GM21515 (cell line): ENCODE data around the gene FKRP.

Experiments used
- ATAC-seq: cut with Tn5 transposase; IDR thresholded peaks from one replicate; pipeline ENCODE4 v1.9.1; 2021; ENCODE audit not compliant: unreplicated experiment

Gene FKRP

DNA sequence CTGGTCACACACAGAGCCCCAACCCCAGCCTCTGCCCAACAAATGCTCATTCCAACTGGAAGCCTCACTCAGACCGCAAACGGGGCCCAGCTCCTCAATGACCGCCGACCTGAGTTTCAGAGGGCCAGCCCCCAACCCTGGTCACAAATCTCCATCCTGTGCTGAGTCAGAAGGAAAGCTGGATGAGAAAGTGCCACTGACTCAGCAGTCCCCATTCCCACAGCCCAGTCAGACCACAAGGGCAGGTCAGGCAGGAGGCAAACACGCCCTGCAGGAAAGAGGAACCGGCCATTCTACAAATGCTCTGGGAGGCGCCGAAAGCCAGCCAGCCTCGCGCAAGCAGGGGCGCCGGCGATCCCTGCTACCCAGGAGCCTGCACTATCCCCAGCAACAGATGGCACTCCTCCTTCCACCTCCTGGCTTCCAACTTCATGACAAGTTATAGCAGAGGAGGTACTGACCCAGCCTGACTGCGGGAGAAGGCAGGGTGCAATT lies 14.8 kb upstream of the FKRP start:
- ATAC-seq = no peak

DNA sequence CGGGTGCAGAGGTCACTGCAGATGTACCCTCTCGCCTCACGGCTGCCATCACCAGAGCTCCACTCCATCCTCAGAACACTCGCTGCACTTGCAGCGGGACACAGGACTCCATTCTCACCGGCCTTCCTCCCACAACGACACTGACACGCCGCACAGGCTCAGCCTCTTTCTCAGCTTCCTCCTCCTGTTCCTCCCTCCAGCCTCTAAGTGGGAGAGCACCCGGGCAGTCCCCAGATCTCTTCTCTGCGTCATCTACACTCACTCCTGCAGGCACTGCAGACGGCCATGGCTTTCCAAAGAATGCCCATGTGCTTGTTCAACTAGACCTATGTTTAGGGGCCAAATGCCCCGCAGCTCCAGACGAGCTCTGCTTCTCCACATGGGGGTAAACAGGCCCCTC lies 14.3 kb upstream of the FKRP start:
- ATAC-seq = no peak

DNA sequence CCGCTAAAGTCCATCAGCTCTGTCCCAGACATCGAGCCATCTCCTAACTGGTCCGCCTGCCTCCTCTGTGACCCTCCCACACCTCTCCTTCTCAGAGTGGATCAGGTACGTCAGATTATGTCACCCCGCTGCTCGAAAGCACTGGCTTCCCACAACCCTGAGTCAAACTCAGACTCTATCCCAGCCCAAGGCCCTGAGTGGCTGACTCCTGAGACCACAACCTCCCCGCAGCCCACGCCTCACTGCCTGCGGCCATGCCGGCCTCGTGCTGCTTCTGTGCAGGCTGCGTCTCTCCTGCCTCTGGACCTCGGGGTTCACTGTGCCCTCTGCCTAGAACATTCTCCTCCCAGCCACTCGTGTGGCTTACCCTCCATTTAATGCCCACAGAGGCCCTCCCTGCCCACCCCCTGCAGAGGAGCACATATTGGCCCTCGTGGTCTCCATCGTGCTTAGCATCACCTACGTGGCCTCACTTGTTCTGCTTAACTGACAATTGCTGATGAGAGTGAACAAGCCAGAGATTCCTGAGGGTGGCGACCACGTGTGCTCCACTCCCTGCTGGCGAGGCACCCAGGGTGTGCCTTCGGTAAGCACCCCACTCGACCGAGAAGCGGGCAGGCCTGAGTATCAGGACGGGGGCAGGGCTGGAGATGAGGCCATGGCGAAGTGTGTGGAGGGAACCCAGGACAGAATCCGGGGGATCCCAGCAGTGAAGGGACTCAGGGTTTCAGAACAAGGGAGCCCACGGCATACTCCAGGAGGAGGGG lies 13.5 kb upstream of the FKRP start:
- no peak for ATAC-seq

DNA sequence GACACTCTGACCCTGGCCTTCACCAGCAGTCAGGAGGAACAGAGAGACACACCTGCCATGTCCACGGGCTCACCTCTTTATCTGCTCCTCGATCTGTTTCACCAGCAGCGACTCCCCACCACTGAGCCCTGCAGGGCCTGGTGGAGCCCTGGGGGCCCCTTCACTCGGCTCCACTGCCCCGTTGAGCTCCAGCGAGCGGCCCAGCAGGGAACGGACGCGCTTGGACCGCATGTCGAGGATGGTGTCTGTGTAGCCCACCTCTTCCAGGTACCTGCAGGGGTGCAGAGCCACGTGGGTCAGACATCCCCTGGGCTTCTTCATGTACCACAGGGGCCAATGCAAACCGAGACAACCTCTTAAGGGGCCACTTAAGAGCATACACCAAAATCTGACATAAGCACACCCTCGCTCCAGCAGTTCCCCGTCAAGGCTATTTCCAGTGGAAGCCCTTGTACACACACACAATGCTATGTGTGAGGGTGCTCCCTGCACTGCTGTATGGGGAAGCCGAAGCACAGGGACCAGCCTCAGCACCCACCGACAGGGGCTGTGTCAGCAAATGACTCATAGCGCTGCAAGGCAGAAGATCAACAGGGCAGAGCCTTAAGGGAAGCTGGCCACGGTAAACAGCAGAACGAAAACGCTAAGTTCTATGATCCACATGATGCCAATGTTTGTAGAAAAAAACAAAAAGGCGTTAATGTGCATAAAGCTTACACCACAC lies 12.7 kb upstream of the FKRP start:
- no peak for ATAC-seq

DNA sequence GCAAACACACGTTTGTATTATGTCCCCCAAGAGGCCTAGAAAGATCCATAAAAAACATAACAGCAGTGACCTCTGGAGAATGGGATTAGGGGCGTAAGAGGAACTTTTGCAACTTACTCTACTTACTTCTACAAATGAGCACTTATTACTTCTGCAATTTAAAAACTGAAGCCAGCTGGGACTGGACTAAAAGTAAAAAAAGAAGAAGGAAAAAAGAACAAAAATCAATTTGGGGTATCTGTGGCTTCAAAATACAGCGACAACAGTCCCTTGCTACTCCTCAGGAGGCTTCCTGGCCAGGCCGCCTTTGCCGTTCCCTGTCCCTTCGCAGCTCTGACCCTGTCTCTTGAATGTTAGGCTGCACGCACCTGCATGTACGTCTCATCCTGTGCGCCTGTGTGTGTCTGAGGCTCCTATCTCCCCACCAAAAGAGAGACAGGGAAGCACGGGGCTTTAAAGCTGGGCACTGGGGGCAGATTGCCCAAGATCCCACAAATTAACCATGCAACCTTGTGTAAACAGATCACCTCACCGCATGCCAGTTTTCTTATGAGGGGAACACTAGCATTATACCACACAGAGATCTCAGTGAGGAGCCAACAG lies 12.1 kb upstream of the FKRP start:
- ATAC-seq = no peak

DNA sequence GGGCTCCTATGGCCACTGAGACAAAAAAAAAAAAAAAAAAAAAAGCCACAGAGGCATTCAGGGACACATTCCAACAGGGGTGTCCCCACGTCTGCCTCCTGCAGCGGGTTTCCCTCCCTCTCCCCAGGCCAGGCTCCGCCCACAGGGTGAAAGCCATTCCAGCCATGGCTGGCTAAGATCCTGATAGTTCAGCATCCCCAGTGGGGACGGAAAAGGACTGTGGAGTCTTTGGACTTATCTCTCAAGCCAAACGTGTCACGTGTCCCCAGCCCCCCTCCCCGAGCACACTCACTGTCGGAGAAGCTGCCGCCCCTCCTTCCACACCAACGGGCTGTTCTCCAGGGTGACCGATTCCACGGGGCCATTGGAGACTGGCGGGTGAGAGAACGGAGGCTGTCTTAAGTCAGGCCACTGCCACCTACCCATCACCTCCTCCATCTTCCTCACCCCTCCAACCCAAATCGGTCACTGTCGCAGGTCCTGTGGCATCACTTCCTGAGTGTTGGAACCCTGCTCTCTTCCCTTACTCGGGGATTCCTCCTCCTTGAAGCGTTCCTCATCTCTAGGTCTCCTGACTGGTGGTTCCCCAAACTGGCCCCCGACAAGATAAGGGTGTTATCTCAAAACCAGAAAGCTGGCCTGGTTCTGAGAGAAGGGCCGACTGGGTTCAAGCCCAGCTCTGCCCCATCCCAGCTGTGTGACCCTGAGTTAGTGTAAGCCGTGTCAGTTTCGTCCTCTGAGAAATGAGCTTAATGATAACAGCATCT lies 9.1 kb upstream of the FKRP start:
- no peak for ATAC-seq

DNA sequence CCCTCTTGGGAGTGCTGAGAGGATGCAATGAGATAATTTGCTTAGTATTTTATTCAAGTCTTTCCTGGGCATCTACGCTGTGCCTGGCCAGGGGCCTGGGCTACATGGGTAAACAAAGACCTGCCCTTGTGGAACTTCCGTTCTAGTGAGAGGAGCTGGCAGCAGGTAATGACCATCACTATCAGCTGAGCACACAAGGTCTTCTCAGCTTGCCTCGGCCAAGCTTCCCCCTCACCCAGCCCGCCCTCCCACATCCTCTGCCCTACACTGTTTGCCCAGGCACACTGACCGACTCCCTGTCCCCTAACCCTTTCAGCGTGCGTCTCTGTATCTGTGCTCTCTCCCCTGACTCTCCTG lies 8.6 kb upstream of the FKRP start:
- no peak for ATAC-seq

DNA sequence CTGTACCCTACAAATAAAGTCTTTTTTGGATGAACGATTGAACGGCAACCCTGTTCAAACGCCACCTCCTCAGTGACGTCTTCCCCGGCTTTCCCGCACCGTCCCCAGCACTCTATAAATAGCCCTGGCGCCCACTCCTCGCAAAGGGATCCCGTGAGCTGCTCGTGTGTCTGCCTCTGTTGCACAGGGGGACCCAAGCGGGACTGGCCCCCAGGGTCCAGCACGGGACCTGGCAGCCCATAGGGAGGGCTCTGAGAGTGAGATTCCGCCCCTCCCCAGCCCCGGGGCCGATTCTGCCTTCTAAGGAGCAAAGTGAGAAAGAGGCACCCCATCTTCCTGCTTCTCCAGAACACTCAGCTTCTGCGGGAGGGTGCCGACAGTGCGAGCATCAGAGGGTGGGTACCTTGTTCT lies 8.1 kb upstream of the FKRP start:
- ATAC-seq = no peak

DNA sequence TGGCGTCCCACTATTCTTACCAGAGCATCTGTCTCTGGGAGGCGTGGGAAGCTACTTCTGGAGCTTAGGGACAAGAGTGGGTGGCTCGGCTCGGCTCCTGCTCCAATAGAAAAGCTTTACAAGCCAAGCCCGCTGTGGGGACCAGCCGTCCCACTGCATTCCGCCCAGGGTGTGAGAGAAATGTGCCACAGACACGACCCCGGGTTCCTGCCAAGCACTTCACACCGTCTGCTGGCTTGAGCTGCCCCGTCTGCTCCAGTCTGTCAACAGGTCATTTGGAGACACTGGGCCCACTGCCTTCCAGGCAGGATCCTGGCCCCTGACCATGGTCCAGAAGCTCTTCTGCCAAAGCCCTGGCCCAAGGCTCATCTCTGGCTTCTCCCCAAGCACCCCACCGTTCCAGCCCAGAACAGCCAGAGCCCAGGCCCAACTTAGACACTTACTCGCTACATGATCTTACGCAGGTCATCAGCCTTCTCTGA lies 6.5 kb upstream of the FKRP start:
- ATAC-seq = no peak

DNA sequence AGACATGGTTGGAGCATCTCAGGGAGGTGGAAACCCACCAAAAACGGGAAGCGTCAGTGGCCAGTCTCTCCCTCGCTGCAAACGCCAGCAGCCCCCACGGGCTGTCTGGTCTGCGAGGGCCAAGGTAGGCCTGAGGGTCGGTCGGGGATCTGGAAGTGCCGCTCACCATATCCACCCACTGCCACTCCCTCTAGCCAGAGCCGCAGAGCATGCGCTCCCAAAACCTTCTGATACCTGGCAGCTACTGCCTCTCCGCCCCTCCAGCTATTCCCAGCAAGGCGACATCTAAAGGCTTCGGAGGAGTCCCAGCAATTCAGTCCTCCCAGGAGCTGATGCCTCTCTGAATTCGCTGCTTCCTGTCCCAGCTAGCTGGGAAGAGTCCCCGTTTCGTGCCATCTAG lies 4.4 kb upstream of the FKRP start:
- ATAC-seq = no peak

DNA sequence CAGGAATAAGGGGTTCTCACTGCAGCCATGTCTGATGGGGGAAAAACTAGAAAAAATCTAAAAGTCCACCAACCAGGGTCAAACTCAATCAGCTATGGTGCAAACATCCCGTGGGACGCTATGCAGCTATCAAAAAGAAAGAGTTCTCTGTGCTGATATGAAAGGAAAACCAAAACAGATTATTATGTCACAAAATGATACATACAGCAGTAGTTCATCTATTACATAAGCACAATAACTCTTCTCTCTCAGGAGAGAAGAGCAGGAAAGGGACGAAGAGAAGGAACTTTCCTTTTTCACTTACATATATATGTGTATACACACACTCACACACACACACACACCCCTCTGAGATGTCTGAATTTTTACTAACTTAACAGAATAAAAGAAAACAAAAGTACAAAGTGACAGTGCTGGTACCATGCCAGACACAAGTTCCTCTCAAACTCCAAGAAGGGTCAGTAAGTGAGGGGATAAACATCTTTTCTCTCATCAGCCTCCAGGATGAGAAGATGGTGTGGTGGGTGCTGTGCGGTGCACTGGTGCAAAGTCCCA lies 2.9 kb upstream of the FKRP start:
- ATAC-seq = no peak

DNA sequence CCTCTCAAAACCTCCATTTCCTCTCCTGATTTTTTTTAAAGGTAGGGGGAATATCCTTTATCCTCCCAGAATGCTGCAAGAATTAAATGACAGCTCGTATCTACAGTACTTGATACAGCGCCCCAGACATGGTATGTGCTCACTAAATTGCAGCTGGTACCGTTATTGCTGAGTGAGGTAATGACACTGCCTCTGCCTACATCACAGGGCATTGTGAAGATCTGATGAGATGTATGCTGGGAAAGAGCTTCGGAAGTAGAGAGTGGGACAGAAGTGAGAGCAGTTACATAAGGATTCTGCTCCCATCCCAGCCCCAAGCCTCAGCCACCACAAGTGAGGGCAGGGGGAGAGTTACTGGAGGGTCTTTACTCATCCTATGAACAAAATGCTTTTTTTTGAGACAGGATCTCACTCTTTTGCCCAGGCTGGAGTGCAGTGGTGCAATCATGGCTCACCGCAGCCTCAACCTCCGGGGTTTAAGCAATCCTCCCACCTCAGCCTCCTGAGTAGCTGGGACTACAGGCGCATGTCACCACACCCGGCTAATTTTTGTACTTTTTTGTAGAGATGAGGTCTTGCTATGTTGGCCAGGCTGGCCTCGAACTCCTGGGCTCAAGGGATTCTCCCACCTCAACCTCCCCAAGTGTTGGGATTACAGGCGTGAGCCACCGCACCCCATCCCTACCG lies 1.7 kb upstream of the FKRP start:
- no peak for ATAC-seq

DNA sequence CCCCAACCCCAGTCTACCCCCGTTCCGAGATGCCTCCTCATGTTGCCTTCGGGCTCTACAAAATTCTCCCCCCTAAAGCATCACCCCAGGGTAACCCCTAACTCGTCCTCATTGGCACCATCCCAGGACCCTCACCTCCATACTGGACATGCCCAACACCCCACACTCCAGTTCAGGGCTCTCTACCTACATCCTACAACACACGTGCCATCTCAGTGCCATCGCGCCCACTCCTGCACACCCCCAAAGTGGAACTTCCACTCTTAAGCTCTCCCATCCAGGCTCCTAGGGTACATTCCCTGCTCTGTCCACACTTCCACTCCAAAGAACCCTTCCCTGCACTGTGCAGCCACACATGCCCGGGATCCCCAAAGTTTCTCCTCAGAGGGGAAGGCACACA lies 827 bp upstream of the FKRP start:
- no peak for ATAC-seq

DNA sequence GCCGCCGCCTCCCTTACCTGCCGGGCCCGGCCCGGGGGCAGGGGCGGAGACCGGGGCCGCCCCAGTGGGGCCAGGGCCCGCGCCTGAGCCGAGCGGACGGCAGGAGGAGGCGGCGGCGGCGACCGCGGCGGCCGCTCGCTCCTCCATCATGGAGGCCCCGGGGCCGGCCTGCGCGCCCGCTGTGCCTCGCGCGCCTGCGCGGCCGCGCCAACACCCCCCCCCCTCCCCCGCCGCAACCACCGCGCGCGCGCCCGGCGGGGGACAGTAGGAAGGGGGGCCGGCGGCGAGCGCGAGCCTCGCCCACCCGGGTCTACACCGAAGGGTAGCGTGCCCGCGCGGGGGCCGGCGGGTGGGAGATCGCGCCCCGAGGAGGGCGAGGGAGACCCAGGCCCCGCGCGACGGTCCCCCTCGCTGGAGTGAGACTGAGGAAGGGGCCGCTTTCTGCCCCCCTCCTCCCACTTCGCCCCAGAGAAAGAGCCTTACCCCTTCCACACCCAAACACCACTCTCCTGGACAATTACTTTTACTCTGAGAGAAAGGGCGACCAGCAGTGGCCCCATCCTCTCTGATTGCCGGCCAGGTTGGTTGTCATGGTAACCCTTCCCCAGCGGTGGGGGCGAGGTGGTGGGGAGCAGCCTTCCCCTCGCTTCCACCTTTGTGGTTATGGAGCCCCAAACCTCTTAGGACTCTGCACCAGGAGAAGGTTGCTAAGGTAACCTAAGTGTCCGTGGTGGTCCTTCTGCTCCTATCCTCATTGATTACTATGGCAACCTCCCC lies 612 bp downstream of the FKRP start, which contains the start of gene STRN4:
TSS of gene STRN4 (minus strand) at position 170 of the 777 bp plus-strand sequence. CDS start at position 150, 20 bp downstream.
- ATAC-seq = peak; percentile 46

DNA sequence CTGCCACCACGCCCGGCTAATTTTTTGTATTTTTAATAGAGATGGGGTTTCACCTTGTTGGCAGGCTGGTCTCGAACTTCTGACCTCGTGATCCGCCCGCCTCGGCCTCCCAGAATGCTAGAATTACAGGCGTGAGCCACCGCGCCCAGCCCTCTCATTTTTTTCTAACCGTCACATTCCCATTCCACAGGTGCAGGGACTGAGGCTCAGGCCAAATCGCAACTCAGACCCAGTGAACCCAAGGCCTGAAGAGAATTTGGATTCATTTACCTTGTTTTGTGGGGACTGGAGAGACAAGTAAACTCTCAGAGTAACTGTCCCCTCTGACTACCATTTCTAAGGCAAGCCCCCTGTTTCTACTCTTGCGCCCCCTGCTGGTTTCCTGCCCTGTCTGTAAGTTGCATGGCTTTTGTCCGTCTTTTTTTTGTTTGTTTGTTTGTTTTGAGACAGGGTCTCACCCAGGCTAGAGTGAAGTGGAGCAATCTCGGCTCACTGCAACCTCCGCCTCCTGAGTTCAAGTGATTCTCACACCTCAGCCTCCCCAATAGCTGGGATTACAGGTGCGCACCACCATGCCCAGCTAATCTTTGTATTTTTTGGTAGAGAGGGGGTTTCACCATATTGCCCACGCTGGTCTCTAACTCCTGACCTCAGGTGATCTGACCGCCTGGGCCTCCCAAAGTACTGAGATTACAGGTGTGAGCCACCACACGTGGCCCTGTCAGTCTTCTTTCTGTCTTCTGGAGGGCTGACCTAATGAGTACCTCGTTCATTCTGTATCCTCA lies 2.7 kb downstream of the FKRP start:
- ATAC-seq = no peak

DNA sequence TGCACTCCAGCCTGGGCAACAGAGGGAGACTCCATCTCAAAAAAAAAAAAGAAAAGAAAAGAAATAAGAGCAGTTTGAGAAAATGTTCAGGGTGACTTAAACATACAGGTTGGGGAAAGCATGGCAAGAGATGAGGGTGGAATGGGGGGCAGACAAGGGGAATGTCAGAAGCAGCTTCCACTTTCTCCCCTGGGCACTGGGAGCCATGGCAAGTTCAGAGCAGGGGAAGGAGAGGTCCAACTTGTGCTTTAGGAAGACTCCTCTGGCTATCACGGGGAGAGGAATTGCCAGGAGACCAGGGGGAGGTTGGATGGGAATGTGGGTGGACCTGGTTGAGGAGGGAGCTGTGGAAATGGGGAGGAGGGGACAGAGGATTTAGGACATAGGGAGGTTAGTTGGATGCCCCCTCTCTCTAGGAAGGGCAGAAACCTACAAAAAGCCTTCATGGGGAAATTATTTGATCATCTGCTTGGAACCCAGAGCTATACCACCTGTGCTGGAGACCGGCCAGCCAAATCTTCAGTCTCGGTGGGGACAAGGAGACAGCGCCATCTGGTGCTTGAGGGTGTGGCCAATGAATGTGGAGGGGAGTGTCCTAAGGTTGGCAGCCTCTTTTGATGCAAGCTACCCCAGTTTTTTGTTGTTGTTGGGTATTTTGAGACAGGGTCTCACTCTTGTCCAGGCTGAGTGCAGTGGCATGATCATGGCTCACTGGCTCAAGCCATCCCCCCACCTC lies 7.7 kb downstream of the FKRP start:
- ATAC-seq = no peak

DNA sequence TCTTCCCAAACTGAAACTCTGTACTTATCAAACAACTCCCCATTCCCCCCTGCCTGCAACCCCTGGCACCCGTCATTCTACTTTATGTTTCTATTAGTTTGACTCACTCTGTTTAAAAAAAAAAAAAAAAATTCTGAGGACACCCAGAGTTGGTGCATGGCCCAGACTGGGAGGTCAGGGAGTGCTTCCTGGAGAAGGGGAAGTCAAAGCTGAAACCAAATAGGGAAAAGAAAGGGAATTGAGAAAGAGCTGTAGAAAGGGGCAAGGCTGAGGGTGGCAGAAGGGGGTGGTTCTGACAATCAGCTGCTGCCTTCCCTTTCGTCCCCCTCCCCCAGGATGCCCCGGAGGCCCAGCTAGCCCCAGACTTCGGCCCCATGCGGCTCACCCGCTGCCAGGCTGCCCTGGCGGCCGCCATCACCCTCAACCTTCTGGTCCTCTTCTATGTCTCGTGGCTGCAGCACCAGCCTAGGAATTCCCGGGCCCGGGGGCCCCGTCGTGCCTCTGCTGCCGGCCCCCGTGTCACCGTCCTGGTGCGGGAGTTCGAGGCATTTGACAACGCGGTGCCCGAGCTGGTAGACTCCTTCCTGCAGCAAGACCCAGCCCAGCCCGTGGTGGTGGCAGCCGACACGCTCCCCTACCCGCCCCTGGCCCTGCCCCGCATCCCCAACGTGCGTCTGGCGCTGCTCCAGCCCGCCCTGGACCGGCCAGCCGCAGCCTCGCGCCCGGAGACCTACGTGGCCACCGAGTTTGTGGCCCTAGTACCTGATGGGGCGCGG lies 9.4 kb downstream of the FKRP start:
- ATAC-seq = no peak
